ENCODE measurements around the gene PI4K2A.

Gene PI4K2A

DNA sequence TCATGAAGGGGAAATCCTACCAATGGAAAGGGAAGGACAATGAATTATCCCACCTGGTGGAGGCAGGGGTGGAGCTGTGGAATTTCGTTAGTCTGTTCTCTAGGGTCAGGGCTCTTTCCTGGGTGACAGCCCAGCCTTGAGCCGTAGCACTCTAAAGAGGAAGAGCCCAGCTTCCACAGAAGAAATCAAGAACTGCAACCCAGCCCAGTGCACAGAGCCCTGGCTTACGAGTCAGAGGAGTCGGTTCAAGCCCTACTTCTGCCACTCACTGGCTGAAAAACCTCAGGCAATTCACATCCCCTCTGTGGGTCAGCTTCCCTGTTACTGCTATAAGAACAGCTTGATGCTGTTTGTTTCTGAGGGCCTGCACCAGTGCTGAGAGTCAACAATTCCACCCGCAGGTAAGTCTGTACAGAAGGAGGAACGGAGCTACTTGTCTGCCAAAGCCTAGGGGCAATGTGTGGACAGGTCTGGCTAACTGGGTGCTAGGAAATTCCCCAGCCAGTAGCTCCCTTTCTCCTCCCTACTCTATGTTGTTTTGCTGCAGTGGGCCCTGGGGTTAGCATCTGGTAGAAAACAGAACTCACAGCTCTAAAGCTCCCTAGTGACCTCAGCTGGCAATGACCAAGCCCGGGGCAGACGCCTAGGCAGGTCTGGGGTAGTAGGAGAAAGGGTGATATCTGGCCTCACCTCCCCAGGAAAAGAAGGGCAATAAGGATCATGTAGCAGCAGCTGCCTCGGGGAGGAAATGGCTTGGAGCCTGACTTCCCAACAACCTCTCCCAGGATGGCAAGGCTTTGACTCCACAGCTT lies 43.3 kb downstream of the PI4K2A start (continued):
- TF ChIP-seq, protein P1, sequence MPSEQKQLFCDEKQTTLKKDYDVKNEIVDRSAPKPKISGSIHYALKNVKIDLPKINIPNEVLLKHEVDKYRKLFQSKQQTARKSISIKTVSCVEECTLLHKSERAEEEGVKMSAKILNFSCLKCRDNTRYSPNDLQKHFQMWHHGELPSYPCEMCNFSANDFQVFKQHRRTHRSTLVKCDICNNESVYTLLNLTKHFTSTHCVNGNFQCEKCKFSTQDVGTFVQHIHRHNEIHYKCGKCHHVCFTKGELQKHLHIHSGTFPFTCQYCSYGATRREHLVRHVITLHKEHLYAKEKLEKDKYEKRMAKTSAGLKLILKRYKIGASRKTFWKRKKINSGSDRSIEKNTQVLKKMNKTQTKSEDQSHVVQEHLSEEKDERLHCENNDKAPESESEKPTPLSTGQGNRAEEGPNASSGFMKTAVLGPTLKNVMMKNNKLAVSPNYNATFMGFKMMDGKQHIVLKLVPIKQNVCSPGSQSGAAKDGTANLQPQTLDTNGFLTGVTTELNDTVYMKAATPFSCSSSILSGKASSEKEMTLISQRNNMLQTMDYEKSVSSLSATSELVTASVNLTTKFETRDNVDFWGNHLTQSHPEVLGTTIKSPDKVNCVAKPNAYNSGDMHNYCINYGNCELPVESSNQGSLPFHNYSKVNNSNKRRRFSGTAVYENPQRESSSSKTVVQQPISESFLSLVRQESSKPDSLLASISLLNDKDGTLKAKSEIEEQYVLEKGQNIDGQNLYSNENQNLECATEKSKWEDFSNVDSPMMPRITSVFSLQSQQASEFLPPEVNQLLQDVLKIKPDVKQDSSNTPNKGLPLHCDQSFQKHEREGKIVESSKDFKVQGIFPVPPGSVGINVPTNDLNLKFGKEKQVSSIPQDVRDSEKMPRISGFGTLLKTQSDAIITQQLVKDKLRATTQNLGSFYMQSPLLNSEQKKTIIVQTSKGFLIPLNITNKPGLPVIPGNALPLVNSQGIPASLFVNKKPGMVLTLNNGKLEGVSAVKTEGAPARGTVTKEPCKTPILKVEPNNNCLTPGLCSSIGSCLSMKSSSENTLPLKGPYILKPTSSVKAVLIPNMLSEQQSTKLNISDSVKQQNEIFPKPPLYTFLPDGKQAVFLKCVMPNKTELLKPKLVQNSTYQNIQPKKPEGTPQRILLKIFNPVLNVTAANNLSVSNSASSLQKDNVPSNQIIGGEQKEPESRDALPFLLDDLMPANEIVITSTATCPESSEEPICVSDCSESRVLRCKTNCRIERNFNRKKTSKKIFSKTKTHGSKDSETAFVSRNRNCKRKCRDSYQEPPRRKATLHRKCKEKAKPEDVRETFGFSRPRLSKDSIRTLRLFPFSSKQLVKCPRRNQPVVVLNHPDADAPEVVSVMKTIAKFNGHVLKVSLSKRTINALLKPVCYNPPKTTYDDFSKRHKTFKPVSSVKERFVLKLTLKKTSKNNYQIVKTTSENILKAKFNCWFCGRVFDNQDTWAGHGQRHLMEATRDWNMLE (tag by site-specific recombination; conservative IDR thresholded peaks at IDR 0.05; ENCODE audit: low read depth), result no peak
- TF ChIP-seq, protein P2, sequence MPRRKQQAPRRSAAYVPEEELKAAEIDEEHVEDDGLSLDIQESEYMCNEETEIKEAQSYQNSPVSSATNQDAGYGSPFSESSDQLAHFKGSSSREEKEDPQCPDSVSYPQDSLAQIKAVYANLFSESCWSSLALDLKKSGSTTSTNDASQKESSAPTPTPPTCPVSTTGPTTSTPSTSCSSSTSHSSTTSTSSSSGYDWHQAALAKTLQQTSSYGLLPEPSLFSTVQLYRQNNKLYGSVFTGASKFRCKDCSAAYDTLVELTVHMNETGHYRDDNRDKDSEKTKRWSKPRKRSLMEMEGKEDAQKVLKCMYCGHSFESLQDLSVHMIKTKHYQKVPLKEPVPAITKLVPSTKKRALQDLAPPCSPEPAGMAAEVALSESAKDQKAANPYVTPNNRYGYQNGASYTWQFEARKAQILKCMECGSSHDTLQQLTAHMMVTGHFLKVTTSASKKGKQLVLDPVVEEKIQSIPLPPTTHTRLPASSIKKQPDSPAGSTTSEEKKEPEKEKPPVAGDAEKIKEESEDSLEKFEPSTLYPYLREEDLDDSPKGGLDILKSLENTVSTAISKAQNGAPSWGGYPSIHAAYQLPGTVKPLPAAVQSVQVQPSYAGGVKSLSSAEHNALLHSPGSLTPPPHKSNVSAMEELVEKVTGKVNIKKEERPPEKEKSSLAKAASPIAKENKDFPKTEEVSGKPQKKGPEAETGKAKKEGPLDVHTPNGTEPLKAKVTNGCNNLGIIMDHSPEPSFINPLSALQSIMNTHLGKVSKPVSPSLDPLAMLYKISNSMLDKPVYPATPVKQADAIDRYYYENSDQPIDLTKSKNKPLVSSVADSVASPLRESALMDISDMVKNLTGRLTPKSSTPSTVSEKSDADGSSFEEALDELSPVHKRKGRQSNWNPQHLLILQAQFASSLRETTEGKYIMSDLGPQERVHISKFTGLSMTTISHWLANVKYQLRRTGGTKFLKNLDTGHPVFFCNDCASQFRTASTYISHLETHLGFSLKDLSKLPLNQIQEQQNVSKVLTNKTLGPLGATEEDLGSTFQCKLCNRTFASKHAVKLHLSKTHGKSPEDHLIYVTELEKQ (tag by site-specific recombination; IDR thresholded peaks at IDR 0.05; ENCODE audit: borderline replicate concordance), result no peak
- TF ChIP-seq, protein P3, sequence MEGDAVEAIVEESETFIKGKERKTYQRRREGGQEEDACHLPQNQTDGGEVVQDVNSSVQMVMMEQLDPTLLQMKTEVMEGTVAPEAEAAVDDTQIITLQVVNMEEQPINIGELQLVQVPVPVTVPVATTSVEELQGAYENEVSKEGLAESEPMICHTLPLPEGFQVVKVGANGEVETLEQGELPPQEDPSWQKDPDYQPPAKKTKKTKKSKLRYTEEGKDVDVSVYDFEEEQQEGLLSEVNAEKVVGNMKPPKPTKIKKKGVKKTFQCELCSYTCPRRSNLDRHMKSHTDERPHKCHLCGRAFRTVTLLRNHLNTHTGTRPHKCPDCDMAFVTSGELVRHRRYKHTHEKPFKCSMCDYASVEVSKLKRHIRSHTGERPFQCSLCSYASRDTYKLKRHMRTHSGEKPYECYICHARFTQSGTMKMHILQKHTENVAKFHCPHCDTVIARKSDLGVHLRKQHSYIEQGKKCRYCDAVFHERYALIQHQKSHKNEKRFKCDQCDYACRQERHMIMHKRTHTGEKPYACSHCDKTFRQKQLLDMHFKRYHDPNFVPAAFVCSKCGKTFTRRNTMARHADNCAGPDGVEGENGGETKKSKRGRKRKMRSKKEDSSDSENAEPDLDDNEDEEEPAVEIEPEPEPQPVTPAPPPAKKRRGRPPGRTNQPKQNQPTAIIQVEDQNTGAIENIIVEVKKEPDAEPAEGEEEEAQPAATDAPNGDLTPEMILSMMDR (tag by site-specific recombination; IDR thresholded peaks at IDR 0.05), result no peak; the same call in 1 of the 2 replicates
- TF ChIP-seq, protein P4, sequence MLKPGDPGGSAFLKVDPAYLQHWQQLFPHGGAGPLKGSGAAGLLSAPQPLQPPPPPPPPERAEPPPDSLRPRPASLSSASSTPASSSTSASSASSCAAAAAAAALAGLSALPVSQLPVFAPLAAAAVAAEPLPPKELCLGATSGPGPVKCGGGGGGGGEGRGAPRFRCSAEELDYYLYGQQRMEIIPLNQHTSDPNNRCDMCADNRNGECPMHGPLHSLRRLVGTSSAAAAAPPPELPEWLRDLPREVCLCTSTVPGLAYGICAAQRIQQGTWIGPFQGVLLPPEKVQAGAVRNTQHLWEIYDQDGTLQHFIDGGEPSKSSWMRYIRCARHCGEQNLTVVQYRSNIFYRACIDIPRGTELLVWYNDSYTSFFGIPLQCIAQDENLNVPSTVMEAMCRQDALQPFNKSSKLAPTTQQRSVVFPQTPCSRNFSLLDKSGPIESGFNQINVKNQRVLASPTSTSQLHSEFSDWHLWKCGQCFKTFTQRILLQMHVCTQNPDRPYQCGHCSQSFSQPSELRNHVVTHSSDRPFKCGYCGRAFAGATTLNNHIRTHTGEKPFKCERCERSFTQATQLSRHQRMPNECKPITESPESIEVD (tag by site-specific recombination; IDR thresholded peaks at IDR 0.05), result no peak
- TF ChIP-seq ZNF23 (tag by site-specific recombination; IDR thresholded peaks at IDR 0.05; ENCODE audit: borderline replicate concordance), result no peak
- TF ChIP-seq ZNF211 (tag by site-specific recombination; IDR thresholded peaks at IDR 0.05; ENCODE audit: low read depth), result no peak
- no peak for TF ChIP-seq ZNF837 (tag by site-specific recombination; IDR thresholded peaks at IDR 0.05)
- TF ChIP-seq WT1 (tag by site-specific recombination; IDR thresholded peaks at IDR 0.05), result 0 out of 2 replicates have a peak, but pooled peaks have one; percentile 11
- TF ChIP-seq REPIN1 (tag by site-specific recombination; IDR thresholded peaks at IDR 0.05; ENCODE audit: low read depth), result no peak
- peak; percentile 36; the same call in 1 of the 2 replicates for TF ChIP-seq ZBTB20 (tag by site-specific recombination; IDR thresholded peaks at IDR 0.05)
- no peak for TF ChIP-seq ZIC2 (tag by site-specific recombination; IDR thresholded peaks at IDR 0.05)
- TF ChIP-seq ZNF138 (tag by site-specific recombination; IDR thresholded peaks at IDR 0.05; ENCODE audit: borderline replicate concordance), result no peak
- peak; percentile 48 for TF ChIP-seq ZNF341 (tag by site-specific recombination; IDR thresholded peaks at IDR 0.05; ENCODE audit: low read depth)
- TF ChIP-seq SP3 (tag by site-specific recombination; IDR thresholded peaks at IDR 0.05), result no peak
- no peak for TF ChIP-seq ZSCAN16 (tag by site-specific recombination; IDR thresholded peaks at IDR 0.05)
- no peak for TF ChIP-seq ZNF510 (tag by site-specific recombination; IDR thresholded peaks at IDR 0.05; ENCODE audit: insufficient replicate concordance)
- TF ChIP-seq ZNF623 (tag by site-specific recombination; IDR thresholded peaks at IDR 0.05), result no peak
- TF ChIP-seq ZBTB17 (tag by site-specific recombination; IDR thresholded peaks at IDR 0.05), result 0 out of 2 replicates have a peak, but pooled peaks have one; percentile 25
- no peak for TF ChIP-seq KLF9 (tag by site-specific recombination; IDR thresholded peaks at IDR 0.05; ENCODE audit: low read depth)
- TF ChIP-seq, protein P5, sequence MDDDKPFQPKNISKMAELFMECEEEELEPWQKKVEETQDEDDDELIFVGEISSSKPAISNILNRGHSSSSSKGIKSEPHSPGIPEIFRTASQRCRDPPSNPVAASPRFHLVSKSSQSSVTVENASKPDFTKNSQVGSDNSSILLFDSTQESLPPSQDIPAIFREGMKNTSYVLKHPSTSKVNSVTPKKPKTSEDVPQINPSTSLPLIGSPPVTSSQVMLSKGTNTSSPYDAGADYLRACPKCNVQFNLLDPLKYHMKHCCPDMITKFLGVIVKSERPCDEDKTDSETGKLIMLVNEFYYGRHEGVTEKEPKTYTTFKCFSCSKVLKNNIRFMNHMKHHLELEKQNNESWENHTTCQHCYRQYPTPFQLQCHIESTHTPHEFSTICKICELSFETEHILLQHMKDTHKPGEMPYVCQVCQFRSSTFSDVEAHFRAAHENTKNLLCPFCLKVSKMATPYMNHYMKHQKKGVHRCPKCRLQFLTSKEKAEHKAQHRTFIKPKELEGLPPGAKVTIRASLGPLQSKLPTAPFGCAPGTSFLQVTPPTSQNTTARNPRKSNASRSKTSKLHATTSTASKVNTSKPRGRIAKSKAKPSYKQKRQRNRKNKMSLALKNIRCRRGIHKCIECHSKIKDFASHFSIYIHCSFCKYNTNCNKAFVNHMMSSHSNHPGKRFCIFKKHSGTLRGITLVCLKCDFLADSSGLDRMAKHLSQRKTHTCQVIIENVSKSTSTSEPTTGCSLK (tag by site-specific recombination; IDR thresholded peaks at IDR 0.05), result no peak
- TF ChIP-seq ZNF473 (tag by site-specific recombination; IDR thresholded peaks at IDR 0.05), result no peak
- TF ChIP-seq, protein P6, sequence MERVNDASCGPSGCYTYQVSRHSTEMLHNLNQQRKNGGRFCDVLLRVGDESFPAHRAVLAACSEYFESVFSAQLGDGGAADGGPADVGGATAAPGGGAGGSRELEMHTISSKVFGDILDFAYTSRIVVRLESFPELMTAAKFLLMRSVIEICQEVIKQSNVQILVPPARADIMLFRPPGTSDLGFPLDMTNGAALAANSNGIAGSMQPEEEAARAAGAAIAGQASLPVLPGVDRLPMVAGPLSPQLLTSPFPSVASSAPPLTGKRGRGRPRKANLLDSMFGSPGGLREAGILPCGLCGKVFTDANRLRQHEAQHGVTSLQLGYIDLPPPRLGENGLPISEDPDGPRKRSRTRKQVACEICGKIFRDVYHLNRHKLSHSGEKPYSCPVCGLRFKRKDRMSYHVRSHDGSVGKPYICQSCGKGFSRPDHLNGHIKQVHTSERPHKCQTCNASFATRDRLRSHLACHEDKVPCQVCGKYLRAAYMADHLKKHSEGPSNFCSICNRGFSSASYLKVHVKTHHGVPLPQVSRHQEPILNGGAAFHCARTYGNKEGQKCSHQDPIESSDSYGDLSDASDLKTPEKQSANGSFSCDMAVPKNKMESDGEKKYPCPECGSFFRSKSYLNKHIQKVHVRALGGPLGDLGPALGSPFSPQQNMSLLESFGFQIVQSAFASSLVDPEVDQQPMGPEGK (tag by site-specific recombination; IDR thresholded peaks at IDR 0.05), result peak; percentile 8; the same call in 1 of the 2 replicates
